ENCODE measurements around the gene VAPB.
A peak's percentile ranks its signal among the peaks of the same experiment; 100 is the strongest.

Gene VAPB

GRCh38 chr20:58377766-58378401 is 11.1 kb upstream of the VAPB start:
- H3K4me3 ChIP-seq (ENCODE audit: low read depth, low read length): no peak overlapping the region
- peaks cover 28% of the 10 kb centered on the region for H3K4me1 ChIP-seq (ENCODE audit: control insufficient read depth, insufficient read depth, low read length)
- H3K9me3 ChIP-seq (ENCODE audit: control insufficient read depth, insufficient read depth, low read depth, low read length): peaks cover 18% of the 10 kb centered on the region
- H3K27me3 ChIP-seq (ENCODE audit: control insufficient read depth, insufficient read depth, low read length): no peaks in the 10 kb centered on the region
- H3K36me3 ChIP-seq (ENCODE audit: control insufficient read depth, insufficient read depth, low read length): no peaks in the 10 kb centered on the region
- no peak overlapping the region for H3K27ac ChIP-seq (ENCODE audit: low read depth, low read length)
- H3K9ac ChIP-seq (ENCODE audit: low read length): no peak overlapping the region

GRCh38 chr20:58378704-58379103 is 10.3 kb upstream of the VAPB start:
- Histone ChIP-seq H3K4me3 (ENCODE audit: low read depth, low read length) (no peak overlapping the region), H3K4me1 (ENCODE audit: control insufficient read depth, insufficient read depth, low read length) (peaks cover 24% of the 10 kb centered on the region), H3K27me3 (ENCODE audit: control insufficient read depth, insufficient read depth, low read length) (no peaks in the 10 kb centered on the region), H3K36me3 (ENCODE audit: control insufficient read depth, insufficient read depth, low read length) (no peaks in the 10 kb centered on the region), H3K27ac (ENCODE audit: low read depth, low read length) (no peak overlapping the region), H3K9ac (ENCODE audit: low read length) (no peak overlapping the region), H3K9me3 (ENCODE audit: control insufficient read depth, insufficient read depth, low read depth, low read length) (peaks cover 21% of the 10 kb centered on the region)

- peaks cover 21% of the 10 kb centered on the region for H3K9me3 ChIP-seq (ENCODE audit: control insufficient read depth, insufficient read depth, low read depth, low read length)
- H3K4me1 ChIP-seq (ENCODE audit: control insufficient read depth, insufficient read depth, low read length): no peaks in the 10 kb centered on the region
- H3K36me3 ChIP-seq (ENCODE audit: control insufficient read depth, insufficient read depth, low read length): no peaks in the 10 kb centered on the region
- H3K4me3 ChIP-seq (ENCODE audit: low read depth, low read length): no peak overlapping the region
- H3K27me3 ChIP-seq (ENCODE audit: control insufficient read depth, insufficient read depth, low read length): no peaks in the 10 kb centered on the region
- H3K9ac ChIP-seq (ENCODE audit: low read length): no peak overlapping the region
- no peak overlapping the region for H3K27ac ChIP-seq (ENCODE audit: low read depth, low read length)
These were observed 7.4 kb upstream of the VAPB start for GRCh38 chr20:58381627-58382026.

DNA sequence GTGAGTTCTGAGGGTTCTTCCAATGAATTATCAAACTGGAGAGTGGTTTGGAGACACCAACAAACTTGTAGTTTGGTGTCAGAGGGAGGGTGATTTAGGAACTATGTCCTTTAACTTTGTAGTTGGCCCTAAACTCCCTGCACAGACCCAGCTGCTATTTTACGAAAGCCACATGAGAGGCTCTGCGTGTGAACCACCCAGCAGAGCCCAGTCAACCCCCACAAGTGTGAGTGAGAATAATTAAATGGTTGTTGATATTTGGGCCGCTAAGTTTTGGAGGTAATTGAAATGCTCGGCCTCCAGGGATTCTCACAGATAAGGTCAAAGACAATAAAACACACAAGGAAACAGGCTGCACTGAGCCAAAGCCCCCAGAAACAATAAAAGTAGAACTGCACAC is 6.9 kb upstream of the VAPB start:
- Histone ChIP-seq H3K9me3 (ENCODE audit: control insufficient read depth, insufficient read depth, low read depth, low read length) (peaks cover 21% of the 10 kb centered on the region), H3K27ac (ENCODE audit: low read depth, low read length) (no peak overlapping the region), H3K4me1 (ENCODE audit: control insufficient read depth, insufficient read depth, low read length) (no peaks in the 10 kb centered on the region), H3K36me3 (ENCODE audit: control insufficient read depth, insufficient read depth, low read length) (no peaks in the 10 kb centered on the region), H3K4me3 (ENCODE audit: low read depth, low read length) (no peak overlapping the region), H3K9ac (ENCODE audit: low read length) (no peak overlapping the region), H3K27me3 (ENCODE audit: control insufficient read depth, insufficient read depth, low read length) (no peaks in the 10 kb centered on the region)

- Histone ChIP-seq H3K4me3 (ENCODE audit: low read depth, low read length) (no peak overlapping the region), H3K9ac (ENCODE audit: low read length) (no peak overlapping the region), H3K4me1 (ENCODE audit: control insufficient read depth, insufficient read depth, low read length) (no peaks in the 10 kb centered on the region), H3K27ac (ENCODE audit: low read depth, low read length) (no peak overlapping the region), H3K9me3 (ENCODE audit: control insufficient read depth, insufficient read depth, low read depth, low read length) (peaks cover 21% of the 10 kb centered on the region), H3K36me3 (ENCODE audit: control insufficient read depth, insufficient read depth, low read length) (no peaks in the 10 kb centered on the region), H3K27me3 (ENCODE audit: control insufficient read depth, insufficient read depth, low read length) (no peaks in the 10 kb centered on the region)
These were observed 4.2 kb upstream of the VAPB start for GRCh38 chr20:58384821-58385220.

DNA sequence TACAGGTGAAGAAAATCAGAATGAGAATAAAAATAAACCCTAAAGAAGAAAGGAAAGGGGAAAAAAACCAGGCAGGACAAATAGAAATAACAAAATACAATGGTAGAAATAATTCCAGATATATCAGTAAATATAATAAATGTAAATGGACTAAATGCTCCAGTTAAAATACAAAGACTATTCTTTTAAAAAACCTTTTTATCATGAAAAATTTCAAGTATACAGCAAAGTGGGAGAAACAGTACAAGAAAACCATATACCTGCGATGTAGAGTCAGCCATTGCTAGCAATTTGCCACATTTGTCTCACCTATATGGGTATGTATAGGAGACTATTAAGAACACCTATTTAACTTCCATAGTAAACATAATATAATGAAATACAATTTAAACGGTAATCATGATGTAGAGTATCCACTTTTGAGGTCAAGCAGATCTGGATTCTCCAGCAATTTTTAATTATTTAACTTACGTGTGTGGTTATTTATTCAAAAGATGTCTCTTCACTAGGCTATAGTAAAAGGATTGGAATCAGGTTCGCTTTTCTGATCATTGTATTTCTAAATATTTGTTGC is 914 bp upstream of the VAPB start:
- no peaks in the 10 kb centered on the region for H3K27me3 ChIP-seq (ENCODE audit: control insufficient read depth, insufficient read depth, low read length)
- H3K36me3 ChIP-seq (ENCODE audit: control insufficient read depth, insufficient read depth, low read length): peaks cover 14% of the 10 kb centered on the region
- peaks cover 8% of the 10 kb centered on the region; the same call in 1 of the 2 replicates for H3K4me1 ChIP-seq (ENCODE audit: control insufficient read depth, insufficient read depth, low read length)
- H3K9ac ChIP-seq (ENCODE audit: low read length): no peak overlapping the region
- H3K9me3 ChIP-seq (ENCODE audit: control insufficient read depth, insufficient read depth, low read depth, low read length): 0 out of 2 replicates have a peak, but pooled peaks cover 2% of the 10 kb centered on the region
- H3K27ac ChIP-seq (ENCODE audit: low read depth, low read length): no peak overlapping the region
- peak overlapping the region; percentile 54; the same call in 1 of the 2 replicates for H3K4me3 ChIP-seq (ENCODE audit: low read depth, low read length)

GRCh38 chr20:58389324-58389967 is 417 bp downstream of the VAPB start:
- no peaks in the 10 kb centered on the region for H3K9me3 ChIP-seq (ENCODE audit: control insufficient read depth, insufficient read depth, low read depth, low read length)
- H3K9ac ChIP-seq (ENCODE audit: low read length): peak overlapping the region; percentile 99
- peaks cover 14% of the 10 kb centered on the region for H3K36me3 ChIP-seq (ENCODE audit: control insufficient read depth, insufficient read depth, low read length)
- peak overlapping the region; percentile 85 for H3K4me3 ChIP-seq (ENCODE audit: low read depth, low read length)
- H3K4me1 ChIP-seq (ENCODE audit: control insufficient read depth, insufficient read depth, low read length): peaks cover 8% of the 10 kb centered on the region; the same call in 1 of the 2 replicates
- no peaks in the 10 kb centered on the region for H3K27me3 ChIP-seq (ENCODE audit: control insufficient read depth, insufficient read depth, low read length)
- H3K27ac ChIP-seq (ENCODE audit: low read depth, low read length): peak overlapping the region; percentile 93

GRCh38 chr20:58389968-58390658 is 1.1 kb downstream of the VAPB start:
- Histone ChIP-seq H3K4me1 (ENCODE audit: control insufficient read depth, insufficient read depth, low read length) (peaks cover 8% of the 10 kb centered on the region; the same call in 1 of the 2 replicates), H3K27me3 (ENCODE audit: control insufficient read depth, insufficient read depth, low read length) (no peaks in the 10 kb centered on the region), H3K36me3 (ENCODE audit: control insufficient read depth, insufficient read depth, low read length) (peaks cover 14% of the 10 kb centered on the region), H3K27ac (ENCODE audit: low read depth, low read length) (no peak overlapping the region), H3K9me3 (ENCODE audit: control insufficient read depth, insufficient read depth, low read depth, low read length) (no peaks in the 10 kb centered on the region), H3K9ac (ENCODE audit: low read length) (peak overlapping the region; percentile 99), H3K4me3 (ENCODE audit: low read depth, low read length) (peak overlapping the region; percentile 85)

DNA sequence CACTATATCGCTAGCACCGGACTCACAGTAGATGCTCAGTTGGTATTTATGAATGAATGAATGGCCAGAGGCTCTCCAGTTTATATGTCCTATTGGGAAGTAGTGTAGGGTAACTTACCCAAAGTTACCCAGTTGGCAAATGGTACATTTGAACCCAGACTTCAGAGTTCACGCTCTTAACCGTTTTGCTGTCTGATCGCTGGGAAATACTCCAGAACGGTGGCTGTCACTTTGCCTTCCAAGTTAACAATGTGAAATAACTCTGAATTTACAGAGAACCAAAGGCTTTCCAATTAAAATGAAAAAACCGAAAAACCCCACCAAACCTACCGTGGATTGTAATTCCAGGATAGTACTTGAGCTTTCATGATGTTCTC is 1.6 kb downstream of the VAPB start:
- H3K36me3 ChIP-seq (ENCODE audit: control insufficient read depth, insufficient read depth, low read length): peaks cover 14% of the 10 kb centered on the region
- no peak overlapping the region for H3K9ac ChIP-seq (ENCODE audit: low read length)
- no peak overlapping the region for H3K27ac ChIP-seq (ENCODE audit: low read depth, low read length)
- no peaks in the 10 kb centered on the region for H3K27me3 ChIP-seq (ENCODE audit: control insufficient read depth, insufficient read depth, low read length)
- peaks cover 12% of the 10 kb centered on the region for H3K4me1 ChIP-seq (ENCODE audit: control insufficient read depth, insufficient read depth, low read length)
- peak overlapping the region; percentile 85; the same call in 1 of the 2 replicates for H3K4me3 ChIP-seq (ENCODE audit: low read depth, low read length)
- H3K9me3 ChIP-seq (ENCODE audit: control insufficient read depth, insufficient read depth, low read depth, low read length): no peaks in the 10 kb centered on the region

DNA sequence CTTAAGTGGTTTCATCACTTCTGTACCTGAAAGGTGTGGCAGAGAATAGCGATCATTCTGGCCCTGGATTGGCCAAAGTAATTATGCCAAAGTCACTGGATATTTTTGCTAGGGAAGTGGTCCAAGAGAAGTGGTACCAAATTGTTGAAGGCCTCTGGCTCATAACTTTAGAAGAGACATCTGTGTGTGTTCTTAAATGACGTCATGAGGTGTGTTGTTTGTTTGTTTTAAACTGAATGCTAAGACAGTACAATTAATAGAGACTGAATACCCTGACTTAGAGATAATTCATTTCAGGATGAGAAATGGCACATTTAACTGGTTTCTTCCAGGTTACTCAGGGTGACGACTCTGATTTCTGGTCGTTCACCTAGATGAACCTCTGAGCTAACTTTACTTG is 3.3 kb downstream of the VAPB start:
- Histone ChIP-seq H3K4me1 (ENCODE audit: control insufficient read depth, insufficient read depth, low read length) (peaks cover 20% of the 10 kb centered on the region), H3K36me3 (ENCODE audit: control insufficient read depth, insufficient read depth, low read length) (peaks cover 14% of the 10 kb centered on the region), H3K9ac (ENCODE audit: low read length) (no peak overlapping the region), H3K27me3 (ENCODE audit: control insufficient read depth, insufficient read depth, low read length) (no peaks in the 10 kb centered on the region), H3K9me3 (ENCODE audit: control insufficient read depth, insufficient read depth, low read depth, low read length) (no peaks in the 10 kb centered on the region), H3K27ac (ENCODE audit: low read depth, low read length) (no peak overlapping the region), H3K4me3 (ENCODE audit: low read depth, low read length) (no peak overlapping the region)

- Histone ChIP-seq H3K4me1 (ENCODE audit: control insufficient read depth, insufficient read depth, low read length) (peaks cover 20% of the 10 kb centered on the region), H3K27me3 (ENCODE audit: control insufficient read depth, insufficient read depth, low read length) (no peaks in the 10 kb centered on the region), H3K36me3 (ENCODE audit: control insufficient read depth, insufficient read depth, low read length) (peaks cover 14% of the 10 kb centered on the region), H3K9me3 (ENCODE audit: control insufficient read depth, insufficient read depth, low read depth, low read length) (no peaks in the 10 kb centered on the region), H3K27ac (ENCODE audit: low read depth, low read length) (no peak overlapping the region), H3K9ac (ENCODE audit: low read length) (no peak overlapping the region), H3K4me3 (ENCODE audit: low read depth, low read length) (no peak overlapping the region)
These were observed 4.3 kb downstream of the VAPB start for GRCh38 chr20:58393299-58393698.
